Measurements from ENCODE around the gene LCN9. TPM values are rescaled to one million over a fixed set of nuclear protein-coding genes. Genes with fewer than 3 reads are reported as not detected.
"Not testable (repeated sequence)": the region's sequence is repeated elsewhere in the genome, so short reads cannot be mapped to it uniquely, and the experiment has no call there.

LCN9 gene
- total RNA-seq, 1 donor from 2014 or later = not detected

DNA sequence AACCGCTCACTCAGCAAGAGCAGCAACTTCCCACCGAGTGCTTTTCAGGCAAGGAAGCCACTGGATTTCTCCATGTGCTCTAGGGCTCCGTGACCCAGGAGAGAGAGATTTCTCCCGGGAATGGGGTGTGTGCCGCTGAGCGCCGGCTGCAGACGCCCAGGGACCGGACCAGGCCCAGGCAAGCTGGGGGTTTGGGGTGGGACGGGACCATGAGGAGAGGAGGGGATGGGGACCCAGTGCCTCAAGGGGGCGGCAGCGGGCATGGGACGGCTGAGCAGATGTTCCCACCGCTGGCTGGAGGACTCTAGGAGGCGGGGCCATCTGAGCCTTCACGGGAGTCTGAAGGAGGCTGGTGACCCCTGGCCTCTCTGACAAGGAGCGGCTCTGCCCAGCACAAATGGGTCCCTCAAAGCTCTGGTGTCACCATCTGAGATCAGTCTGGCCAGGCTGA lies 8.5 kb downstream of the LCN9 start:
- no peak for DNase-seq

DNA sequence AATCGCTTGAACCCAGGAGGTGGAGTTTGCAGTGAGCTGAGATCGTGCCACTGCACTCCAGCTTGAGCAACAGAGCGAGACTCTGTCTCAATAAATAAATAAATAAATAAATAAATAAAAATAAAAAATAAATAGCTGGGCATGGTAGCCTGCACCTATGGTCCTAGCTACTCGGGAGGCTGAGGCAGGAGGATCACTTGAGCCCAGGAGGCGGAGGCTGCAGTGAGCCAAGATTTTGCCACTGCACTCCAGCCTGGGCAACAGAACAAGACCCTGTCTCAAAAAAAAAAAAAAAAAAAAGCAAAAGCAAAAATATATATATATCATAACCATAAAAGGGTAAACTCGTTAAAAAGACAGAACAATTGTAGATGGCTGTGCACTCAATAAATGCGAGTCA lies 9.7 kb downstream of the LCN9 start:
- DNase-seq = not testable (repeated sequence)

DNA sequence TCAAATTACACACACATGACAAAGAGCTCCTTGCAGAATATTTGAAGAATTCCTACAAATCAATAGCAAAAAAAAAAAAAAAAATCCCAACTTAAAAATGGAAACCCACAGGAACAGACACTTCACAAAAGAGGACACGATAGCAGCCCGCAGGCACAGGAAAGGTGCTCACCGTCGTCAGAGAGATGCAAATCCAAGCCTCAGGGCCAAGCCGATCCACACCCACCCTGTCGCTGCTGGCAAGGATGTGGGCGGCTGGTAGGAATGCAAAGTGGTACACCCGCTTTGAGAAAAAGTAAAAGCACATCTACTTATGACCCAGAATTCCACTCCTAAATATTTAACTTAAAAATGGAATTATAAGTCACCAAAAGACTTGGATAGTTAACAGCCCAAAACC lies 10.8 kb downstream of the LCN9 start:
- no peak for DNase-seq

DNA sequence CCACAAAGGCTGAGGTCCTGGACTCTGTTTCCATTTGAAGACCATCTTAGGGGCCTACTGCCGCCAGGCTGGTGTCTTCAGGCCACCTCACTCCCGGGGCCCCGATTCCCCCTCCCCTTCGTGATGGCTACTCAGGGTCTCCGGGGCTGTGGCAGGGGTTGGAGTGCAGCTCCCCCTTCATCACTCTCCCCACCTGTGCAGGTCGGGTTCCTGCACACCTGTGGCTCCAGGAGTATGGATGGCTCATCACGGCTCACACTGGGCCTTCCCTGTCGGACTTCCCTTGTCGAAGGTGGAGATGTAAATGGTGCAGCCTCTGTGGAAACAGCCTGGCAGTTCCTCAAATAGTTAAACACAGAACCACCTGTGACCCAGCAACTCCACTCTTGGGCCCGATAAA lies 11.9 kb downstream of the LCN9 start:
- DNase-seq = no peak

DNA sequence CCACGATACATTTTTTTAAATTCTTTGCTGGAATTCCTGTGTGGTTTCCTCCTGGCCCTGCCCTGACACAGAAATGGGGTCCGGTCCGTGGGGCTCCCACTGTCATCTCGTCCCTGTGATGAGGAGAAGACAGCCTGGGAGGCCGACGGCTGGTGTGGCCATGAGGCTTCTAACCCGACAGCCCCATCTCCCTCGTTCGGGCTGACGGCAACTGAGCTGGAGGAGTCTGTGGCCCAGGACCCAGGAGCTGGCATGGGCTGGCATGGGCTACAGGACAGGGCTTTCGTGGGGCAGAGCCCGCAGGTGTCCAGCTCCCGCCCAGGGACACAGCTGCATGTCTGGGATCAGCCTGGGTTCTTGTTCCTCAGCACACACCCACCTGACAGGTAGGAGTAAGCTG lies 13.8 kb downstream of the LCN9 start:
- no peak for DNase-seq

DNA sequence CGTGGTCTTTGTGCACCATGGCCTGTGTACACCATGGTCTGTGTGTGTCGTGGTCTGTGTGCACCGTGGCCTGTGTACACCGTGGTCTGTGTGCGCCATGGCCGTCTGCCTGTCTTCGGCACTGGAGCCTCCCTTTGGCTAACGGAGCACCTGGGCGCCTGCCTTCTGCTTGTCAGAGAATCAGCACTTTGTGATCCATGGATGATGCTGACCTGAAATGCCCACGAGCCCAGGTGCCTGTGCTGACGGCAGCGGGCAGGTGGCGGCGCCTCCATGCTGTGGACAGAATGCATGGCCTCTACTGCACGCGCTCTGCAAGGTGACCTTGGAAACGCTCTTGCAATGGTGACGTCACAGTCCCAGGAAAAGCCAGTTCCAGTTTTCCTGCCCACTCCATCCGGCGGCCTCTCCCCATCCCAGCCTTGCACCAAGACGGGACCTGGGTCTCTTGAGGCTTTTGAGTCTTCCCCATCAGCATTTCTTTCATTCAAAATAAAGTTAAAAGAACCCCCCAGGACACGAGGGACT lies 14.6 kb downstream of the LCN9 start:
- DNase-seq = no peak

DNA sequence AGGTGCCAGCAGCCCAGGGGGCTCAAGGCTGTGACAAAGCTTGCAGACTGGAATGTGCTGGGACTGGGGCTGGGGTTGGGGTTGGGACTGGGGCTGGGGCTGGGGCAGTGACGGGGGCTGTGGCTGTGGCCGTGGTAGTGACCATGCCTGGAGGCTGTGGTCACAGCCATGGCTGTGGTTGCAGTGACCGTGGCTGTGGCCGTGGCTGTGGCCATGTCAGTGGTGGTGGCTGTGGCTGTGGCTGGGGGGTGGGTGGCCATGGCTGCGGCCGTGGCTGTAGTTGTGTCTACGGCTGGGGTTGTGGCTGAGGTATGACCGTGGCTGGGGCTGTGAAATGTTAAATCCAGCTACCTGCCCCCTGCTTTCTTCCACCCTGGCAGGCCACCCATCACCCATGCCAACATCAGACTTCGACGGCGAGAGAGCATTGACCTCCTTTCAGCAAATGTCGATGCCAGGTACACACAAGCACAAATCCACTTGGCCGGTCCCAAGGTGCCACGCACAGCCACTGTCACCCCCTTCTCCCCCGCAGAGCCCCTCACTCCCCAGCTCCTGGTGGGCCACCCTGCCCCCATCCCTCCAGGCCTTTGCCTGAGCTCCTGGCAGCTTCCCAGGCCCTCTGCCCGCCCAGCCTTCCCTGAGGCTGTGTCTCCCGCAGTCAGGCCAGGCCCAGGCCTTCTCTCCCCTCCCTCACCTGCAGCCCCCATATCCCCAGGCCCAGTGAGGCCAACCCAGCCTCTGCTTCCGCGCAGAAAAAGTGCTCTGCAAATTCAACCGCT lies 15.3 kb downstream of the LCN9 start:
- no peak for DNase-seq

DNA sequence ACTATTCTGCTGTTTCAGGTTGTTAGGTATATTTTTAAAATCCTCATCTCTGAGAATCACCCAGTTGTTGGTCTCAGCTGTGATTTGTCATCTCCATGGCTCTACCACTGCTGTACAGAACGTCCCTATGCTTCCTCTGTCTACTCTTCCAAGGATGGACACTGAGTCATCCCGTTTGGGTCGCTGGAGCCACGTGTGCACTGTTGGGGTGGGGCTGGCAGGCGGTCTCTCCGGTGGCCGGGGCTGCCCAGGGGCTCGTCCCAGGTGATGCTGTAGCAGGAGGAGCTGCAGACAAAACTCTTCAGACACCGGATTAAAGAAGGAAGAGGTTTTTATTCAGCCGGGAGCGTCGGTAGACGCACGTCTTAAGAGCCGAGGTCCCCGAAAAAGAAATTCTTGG lies 16.9 kb downstream of the LCN9 start:
- no peak for DNase-seq

DNA sequence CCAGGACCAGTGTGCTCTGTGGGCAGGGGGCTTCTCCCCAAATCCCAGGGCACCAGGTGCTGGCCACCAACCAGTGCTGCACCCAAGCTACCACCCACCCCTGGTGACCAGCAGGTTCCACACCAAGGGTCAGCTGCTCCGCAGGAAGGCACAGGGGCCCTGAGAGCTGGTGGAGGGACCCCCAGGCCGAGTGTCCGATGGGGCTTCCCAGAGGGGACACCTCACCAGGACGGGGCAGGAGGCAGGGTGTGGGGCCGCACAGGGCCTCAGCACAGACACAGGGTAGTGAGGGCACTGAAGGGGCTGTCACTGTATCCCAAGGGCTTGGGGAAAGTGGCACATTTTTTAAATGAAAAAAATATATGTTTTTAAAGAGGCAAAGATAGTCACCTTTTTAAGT lies 18.1 kb downstream of the LCN9 start:
- DNase-seq = no peak

DNA sequence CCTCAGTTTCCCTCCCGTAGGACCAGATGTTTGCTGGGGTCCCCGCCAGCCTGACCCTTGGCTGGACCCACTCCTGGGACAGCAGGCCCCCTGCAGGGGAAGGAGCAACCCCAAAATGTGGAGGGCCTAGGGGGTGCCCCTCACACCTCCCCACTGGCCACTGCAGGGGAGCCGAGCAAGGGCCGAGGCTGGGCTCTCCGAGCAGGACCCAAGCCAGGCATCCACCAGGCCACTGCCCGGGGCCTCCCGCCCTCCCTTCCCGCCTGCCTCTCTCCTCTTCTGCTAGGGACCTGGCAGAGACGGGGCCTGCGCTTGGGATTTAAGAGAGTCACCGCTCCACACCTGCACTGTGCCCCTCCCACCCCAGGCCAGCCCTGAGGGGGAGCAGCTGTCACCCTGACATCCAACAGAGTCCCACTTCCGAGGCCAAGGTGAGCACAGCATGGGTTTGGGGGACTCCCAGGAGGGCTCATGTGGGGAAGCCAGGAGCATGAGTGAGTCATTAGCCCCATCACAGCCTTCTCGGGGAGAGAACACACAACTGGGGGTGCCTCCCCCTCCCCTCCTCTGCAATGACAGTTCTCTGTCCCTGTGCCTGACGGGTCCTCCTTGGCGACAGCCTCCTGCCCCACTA lies 20.4 kb downstream of the LCN9 start:
- DNase-seq = no peak

DNA sequence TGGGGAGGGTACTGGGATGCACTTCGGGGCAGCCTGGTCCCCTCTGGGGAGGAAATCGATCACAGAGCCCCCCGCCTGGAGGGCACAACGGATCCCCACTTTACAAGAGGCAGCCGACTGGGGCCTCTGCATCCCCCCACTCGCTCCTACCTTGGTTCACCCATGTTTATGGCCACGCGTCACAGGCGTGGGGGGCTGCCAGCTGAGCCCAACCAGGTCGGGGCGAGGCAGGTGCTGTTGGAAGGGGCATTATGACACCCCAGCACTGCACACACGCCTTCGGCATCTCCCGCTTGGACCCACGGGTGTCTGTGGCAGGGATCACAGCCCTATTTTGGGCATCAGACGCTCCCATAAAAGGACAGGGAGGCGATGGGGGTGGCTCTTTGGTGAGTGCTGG lies 21.6 kb downstream of the LCN9 start:
- no peak for DNase-seq

DNA sequence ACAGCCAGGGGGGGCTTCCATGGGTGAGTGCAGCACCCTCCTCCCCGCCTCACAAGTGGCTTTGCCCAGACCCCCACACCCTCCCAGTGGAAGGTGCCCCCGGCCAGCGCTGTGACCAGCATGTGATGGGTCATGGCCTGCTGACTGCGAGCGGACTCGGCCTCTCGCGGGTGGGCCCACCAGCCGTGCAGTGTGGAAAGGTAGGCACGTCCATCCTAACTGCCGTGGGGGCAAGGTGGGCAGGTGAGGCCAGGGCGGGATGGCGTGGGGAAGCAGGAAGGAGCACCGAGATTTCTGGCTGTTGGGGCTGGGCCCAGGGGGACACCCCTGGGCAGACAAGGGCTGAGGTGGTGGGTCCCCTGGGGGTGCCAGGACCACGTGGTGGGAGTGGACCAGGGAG lies 24.1 kb downstream of the LCN9 start:
- DNase-seq = no peak

DNA sequence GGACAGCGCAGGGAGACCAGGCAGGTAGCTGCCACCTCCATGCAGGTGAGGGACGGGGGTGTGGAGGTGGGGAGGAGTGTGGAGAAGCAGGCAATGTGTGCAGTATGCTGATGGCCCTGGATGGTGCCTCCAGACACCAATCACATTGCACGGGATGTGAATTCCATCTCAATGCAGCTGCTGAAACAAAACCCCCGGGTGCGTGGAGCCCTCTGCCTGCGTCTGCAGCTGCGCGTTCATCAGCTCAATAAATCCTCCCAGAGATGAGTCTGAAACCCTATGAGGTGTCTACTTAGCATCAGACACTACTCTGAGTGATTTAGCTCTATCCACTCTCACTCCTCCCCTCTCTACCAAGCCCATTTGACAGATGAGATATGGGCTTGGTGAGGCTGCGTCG lies 25.9 kb downstream of the LCN9 start:
- no peak for DNase-seq

DNA sequence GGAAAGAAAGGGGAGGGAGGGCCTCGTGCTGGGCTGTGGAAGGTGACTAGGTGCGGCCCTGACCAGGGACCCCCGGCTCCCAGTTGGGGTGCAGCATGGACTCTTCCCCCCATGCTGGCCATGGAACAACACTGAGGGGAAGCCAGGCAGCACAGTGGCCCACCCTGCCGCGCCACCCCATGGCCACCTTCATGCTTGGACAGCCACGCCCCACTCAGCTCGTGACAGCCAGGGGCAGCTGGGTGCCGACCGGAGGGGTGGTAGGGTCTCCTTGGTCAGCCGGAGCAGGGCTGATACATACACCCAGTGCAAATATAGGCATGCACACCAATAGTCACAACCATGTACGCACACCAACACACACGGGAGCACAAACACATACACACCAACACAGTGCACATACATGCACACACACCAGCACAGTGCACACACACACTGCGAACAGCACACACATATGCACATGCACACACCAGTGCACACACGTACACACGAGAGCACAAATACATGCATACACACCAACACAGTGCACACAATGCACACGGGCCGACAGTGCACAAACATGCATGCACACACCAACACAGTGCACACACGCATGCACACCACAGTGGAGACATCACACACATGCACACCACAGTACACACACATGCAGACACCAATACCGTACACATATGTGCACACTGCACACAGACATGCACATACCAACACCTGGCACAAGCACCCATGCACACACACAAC lies 27.9 kb downstream of the LCN9 start:
- DNase-seq = no peak

DNA sequence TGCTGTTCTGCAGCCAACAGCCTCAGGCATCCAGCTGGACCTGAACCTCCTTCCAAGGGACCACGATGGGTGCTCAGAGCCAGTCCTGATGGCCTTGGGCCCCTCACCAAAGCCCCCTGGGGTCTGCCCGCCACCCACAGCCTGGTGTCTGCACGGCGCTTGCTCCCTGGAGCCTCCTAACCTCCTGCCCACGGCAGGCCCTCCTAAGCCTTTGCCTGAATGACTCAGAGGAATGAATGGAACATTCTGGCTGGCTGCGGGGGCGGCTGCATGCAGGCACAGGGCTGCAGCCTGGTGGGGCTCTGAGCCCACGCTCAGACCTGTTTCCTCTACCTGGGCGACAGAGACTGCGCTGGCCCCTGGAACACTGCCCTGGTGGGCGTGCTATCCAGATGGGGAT lies 29.3 kb downstream of the LCN9 start:
- DNase-seq = no peak

DNA sequence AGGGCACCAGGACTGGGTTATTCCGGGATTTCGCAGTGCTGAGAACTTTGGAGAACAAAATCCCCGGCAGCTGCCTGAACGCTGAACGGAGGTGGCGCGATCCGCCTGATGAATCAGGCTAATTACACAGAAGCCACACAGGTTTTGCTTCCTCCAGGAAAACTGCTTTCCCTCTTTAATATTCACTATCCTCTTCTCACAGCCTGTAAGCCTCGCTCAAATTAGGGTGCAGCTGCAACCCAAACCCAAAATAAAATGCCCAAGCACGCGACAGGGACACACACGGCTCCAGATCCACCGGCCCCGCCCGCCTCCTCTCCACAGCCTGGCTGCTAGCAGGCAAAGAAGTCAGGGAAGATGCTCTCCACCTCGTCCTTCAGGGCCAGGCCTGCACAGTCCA lies 30.2 kb downstream of the LCN9 start:
- no peak for DNase-seq

DNA sequence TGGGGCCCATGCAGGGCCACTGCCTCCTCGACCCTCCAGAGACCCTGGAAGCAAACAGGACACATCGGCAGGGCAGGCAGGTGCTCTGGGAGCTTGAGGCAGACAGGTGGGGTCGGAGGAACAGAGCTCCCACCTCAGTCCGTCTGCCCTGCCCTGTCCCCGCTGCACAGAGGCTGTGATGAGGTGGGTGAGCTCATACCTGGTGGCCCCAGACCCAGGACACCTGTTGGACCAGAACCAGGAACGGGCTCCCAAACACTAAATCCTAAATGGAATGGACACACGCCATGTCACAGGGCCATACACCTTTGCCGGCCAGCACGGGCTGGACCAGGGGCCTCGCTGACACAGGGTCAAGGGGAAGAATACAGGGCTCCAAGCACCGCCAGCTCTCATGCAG lies 30.7 kb downstream of the LCN9 start:
- no peak for DNase-seq

DNA sequence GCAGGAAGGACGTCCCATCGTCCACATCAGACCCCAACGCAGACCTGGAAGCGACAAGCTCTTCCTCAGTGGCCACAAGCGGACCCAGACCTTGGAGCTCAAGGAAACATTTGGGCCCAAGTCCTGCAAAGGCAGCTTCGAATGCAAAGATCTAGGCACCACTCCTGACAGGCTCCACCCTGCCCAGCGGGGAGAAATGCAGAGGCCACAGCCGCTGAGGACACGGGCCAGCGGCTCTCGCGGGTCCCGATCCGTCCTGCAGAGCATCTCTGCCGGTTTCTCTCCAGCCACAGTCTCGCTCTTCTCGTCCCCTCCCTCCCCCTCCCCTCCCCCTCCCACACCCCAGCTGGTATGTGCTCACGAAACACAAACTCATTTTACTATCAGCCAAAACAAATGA lies 31.3 kb downstream of the LCN9 start:
- no peak for DNase-seq

DNA sequence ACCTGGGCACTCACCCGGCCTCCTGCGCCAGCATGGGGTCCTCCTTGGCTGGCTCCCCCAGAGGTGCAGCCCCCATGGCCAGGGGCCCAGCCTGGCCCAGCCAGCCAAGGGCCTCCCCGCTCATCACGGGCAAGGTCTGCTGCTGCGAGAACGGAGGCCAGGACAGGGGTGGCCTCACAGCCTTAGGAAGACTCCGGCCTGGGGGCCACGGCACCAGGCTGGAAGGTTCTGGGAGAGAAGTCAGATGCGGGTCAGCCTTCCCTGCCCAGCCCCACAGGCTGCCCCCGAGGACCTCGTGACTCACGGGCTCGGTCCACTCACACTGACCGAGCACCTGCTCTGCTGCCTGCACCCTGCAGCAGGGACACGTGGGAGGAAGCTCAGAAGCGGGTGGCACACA lies 31.9 kb downstream of the LCN9 start:
- DNase-seq = no peak

DNA sequence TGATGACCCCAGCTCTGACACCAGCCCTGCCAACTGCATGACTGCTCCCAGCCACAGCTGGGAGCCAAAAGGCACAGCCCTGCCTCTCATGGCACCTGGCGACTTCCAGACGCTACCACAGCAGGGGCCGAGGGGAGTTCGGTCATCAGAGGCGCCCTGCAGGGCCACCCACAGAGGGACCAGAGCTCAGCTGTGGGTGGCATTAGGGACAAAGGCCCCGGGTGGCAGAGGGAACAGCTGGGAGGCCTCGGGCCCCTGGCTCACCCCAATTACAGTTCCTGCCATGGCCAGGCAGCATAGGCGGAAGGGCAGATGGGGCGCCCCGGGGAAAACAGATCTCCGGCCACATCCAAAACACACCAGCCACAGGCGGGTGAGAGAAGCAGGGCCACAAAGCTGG lies 32.5 kb downstream of the LCN9 start:
- no peak for DNase-seq

DNA sequence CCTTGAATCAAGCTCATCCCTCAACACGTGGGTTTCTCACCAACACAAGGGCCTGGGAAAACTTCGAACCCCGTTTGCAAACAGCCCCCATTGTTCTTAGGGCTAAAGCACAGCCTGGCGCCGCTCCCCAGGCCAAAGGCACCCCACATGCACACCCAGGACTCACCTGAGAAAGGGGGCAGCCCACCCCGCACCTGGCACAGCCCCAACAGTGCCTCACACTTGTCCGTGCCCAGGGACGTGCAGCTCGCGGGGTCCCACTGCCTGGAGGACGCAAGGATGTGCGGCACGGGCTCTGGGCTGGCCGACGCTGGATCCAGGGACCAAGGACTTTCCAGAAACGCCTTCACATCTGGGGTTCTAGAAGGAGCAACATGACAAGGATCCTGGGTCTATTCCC lies 33.3 kb downstream of the LCN9 start:
- DNase-seq = no peak

DNA sequence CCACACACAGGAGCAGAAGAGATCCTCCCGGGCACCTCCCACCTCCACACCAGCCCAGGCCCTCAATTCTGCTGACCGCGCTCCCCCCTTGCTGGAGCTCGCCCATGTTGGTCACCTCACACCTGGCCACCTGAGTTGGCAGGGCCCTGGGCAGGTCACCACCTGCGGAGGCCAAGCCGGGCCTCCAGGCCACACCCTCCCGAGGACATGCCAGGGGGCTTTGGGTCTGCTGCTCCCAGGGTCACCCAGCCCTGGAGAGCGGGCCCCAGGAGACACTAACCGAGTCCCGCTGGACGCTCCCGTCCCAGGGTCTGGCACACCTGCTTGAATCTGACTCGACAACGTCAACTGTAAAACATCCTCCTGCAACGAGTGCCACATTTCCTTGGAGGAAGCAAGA lies 34.1 kb downstream of the LCN9 start:
- no peak for DNase-seq

DNA sequence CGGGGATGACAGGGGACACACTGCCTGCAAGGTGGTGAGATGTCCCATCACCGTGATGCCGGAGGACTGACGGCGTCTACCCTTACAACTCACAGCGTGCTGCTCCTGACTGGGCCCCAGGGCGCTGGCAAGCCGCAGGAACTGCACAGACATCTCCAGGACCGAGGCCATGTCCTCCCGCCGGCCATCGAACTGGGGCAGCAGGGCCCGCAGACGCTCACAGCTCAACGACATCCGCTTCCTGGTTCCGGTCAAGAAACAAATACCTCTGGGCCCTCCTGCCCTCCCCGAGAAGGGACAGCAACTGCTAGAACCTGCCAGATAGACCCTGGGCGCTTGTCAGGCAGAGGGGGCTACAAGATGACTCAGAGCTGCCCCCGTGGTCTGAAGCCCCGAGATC lies 35.1 kb downstream of the LCN9 start:
- no peak for DNase-seq

All from skin of body (tissue), 2 donors.